PC-9 (cell line): ENCODE results near the gene AEBP1. TPM values are rescaled to one million over a fixed set of nuclear protein-coding genes. Genes with fewer than 3 reads are reported as not detected.

Experiments
- BruUV-seq: library from RNA; stranded (reverse); fragments of 400-500 nt; replicated peaks from 2 replicates; lab custom pipeline; 2021; lab: Mats Ljungman, UMichigan
- CTCF ChIA-PET: fragments of 300-600 bp; sonication (Branson Sonifier 250); formaldehyde crosslinking; loops from one replicate; lab custom pipeline; 2022; ENCODE audit warnings: antibody characterized with exemption; lab: Charles Lee
- POLR2A ChIA-PET: fragments of 300-600 bp; sonication (Branson Sonifier 250); formaldehyde crosslinking; loops from one replicate; lab custom pipeline; 2022; ENCODE audit warnings: antibody characterized with exemption; ENCODE audit not compliant: unreplicated experiment; lab: Charles Lee
- DNase-seq, 2 experiments: peaks; one replicate each; pipeline versions ENCODE4 v3.0.0 to v3.0.0-alpha.2; 2015 to 2022; ENCODE audit warnings: mixed read lengths in 1 of 2
- H2AFZ ChIP-seq: fragments of 200-600 bp; sonication (generic); 2 replicates; pipeline ENCODE4 v1.8.1; 2017; ENCODE audit warnings: antibody characterized with exemption
- H3F3A ChIP-seq: fragments of 200-600 bp; sonication (generic); 2 replicates; pipeline ENCODE4 v1.8.1; 2017; ENCODE audit warnings: antibody characterized with exemption, mild to moderate bottlenecking, low read depth; ENCODE audit not compliant: insufficient read depth
- H3K27ac ChIP-seq: fragments of 200-600 bp; sonication (generic); 2 replicates; pipeline ENCODE4 v1.6.1; 2016; ENCODE audit warnings: mixed run types
- H3K27me3 ChIP-seq: fragments of 200-600 bp; sonication (generic); 2 replicates; pipeline ENCODE4 v1.6.1; 2016; ENCODE audit warnings: low read depth, mixed run types; ENCODE audit not compliant: insufficient read depth
- H3K36me3 ChIP-seq: fragments of 200-600 bp; sonication (generic); 2 replicates; pipeline ENCODE4 v1.6.1; 2016; ENCODE audit warnings: low read depth, mixed run types
- H3K4me1 ChIP-seq: fragments of 200-600 bp; sonication (generic); replicated peaks from 2 replicates; pipeline ENCODE4 v1.6.1; 2016; ENCODE audit warnings: mixed run types; ENCODE audit not compliant: insufficient read depth
- H3K4me2 ChIP-seq: fragments of 200-600 bp; sonication (generic); 2 replicates; pipeline ENCODE4 v1.6.1; 2017; ENCODE audit warnings: mixed run types
- H3K4me3 ChIP-seq: fragments of 200-600 bp; sonication (generic); 2 replicates; pipeline ENCODE4 v1.6.1; 2016; ENCODE audit warnings: mixed run types
- H3K79me2 ChIP-seq: fragments of 200-600 bp; sonication (generic); 2 replicates; pipeline ENCODE4 v1.6.1; 2017; ENCODE audit warnings: low read depth, mixed run types
- H3K9me2 ChIP-seq: fragments of 200-600 bp; sonication (generic); 2 replicates; pipeline ENCODE4 v1.8.1; 2017; ENCODE audit warnings: mild to moderate bottlenecking; ENCODE audit not compliant: insufficient read depth
- H3K9me3 ChIP-seq: fragments of 200-600 bp; sonication (generic); 2 replicates; pipeline ENCODE4 v1.8.1; 2016; ENCODE audit warnings: low read depth; ENCODE audit not compliant: insufficient read depth
- H4K20me1 ChIP-seq: fragments of 200-600 bp; sonication (generic); 2 replicates; pipeline ENCODE4 v1.8.1; 2017; ENCODE audit not compliant: insufficient read depth
- CTCF ChIP-seq: fragments of 200-600 bp; sonication (generic); conservative IDR thresholded peaks from 2 replicates; pipeline ENCODE4 v1.6.1; 2017; ENCODE audit warnings: mixed run types, antibody characterized with exemption, mild to moderate bottlenecking, moderate library complexity
- EZH2 ChIP-seq: fragments of 200-600 bp; sonication (generic); IDR thresholded peaks from 2 replicates; pipeline ENCODE4 v1.8.0; 2017; ENCODE audit warnings: antibody characterized with exemption, low read depth
- intact Hi-C: fragments of 100-400 bp; cut with micrococcal nuclease; formaldehyde crosslinking; loops from one replicate; pipeline ENCODE4 v1.10.0; 2022; ENCODE audit not compliant: unreplicated experiment
- total RNA-seq: library from RNA; stranded (reverse); gene quantifications from 2 replicates; pipeline ENCODE4 v1.2.3, GENCODE V29; 2021

The AEBP1 gene
- total RNA-seq, 1 experiment from 2014 or later = 0.33 TPM

- no peak for TF ChIP-seq CTCF
- TF ChIP-seq EZH2 = no peak
- no peak for DNase-seq
- Histone ChIP-seq H3K36me3 (peaks cover 10% of the 10 kb centered on the region; the same call in 1 of the 2 replicates), H3K79me2 (peaks cover 19% of the 10 kb centered on the region), H3F3A (peaks cover 14% of the 10 kb centered on the region; the same call in 1 of the 2 replicates), H2AFZ (no peak overlapping the region), H3K27me3 (no peaks in the 10 kb centered on the region), H3K4me2 (no peak overlapping the region), H3K4me3 (no peak overlapping the region), H3K9me2 (no peaks in the 10 kb centered on the region), H3K27ac (no peak overlapping the region), H3K9me3 (no peaks in the 10 kb centered on the region), H3K4me1 (peaks cover 15% of the 10 kb centered on the region; the same call in 1 of the 2 replicates), H4K20me1 (no peaks in the 10 kb centered on the region)
- ChIA-PET POLR2A (no interaction called here), CTCF (no interaction called here)
- no TSS peak for BruUV-seq
- intact Hi-C loops = loop anchor here (2.0 to 5.0 kb wide), 4 partner anchors 39 to 99 kb away; partner anchors contain the start of genes DBNL and POLD2
These were observed 20.3 kb upstream of the AEBP1 start for GRCh38 chr7:44083796-44084195.

- POLR2A ChIA-PET = interaction anchor here (0.7 kb wide), 1 partner anchor 11 kb away, joined by 11 read pairs; no protein-coding TSS in a partner anchor
- CTCF ChIA-PET = no interaction called here
- DNase-seq = no peak
- Histone ChIP-seq H3K27ac (no peak overlapping the region), H3K79me2 (peaks cover 19% of the 10 kb centered on the region), H3K9me3 (no peaks in the 10 kb centered on the region), H3F3A (peaks cover 14% of the 10 kb centered on the region; the same call in 1 of the 2 replicates), H3K9me2 (no peaks in the 10 kb centered on the region), H3K4me2 (no peak overlapping the region), H3K4me3 (no peak overlapping the region), H3K27me3 (no peaks in the 10 kb centered on the region), H4K20me1 (no peaks in the 10 kb centered on the region), H3K36me3 (peaks cover 10% of the 10 kb centered on the region; the same call in 1 of the 2 replicates), H2AFZ (no peak overlapping the region), H3K4me1 (peaks cover 20% of the 10 kb centered on the region)
- BruUV-seq = no TSS peak
- no peak for TF ChIP-seq EZH2
- TF ChIP-seq CTCF = no peak
- intact Hi-C loops = loop anchor here (5.0 kb wide), 1 partner anchor 98 kb away; no protein-coding TSS in a partner anchor
These were observed 19.4 kb upstream of the AEBP1 start for GRCh38 chr7:44084701-44085100.

GRCh38 chr7:44085546-44085945, 18.6 kb upstream of the AEBP1 start:
- CTCF ChIA-PET = no interaction called here
- peaks cover 14% of the 10 kb centered on the region; the same call in 1 of the 2 replicates for H3F3A ChIP-seq

More at GRCh38 chr7:44085546-44085945, 18.6 kb upstream of the AEBP1 start:
- no peak overlapping the region for H3K27ac ChIP-seq
- POLR2A ChIA-PET = no interaction called here
- H3K9me3 ChIP-seq = no peaks in the 10 kb centered on the region
- no TSS peak for BruUV-seq
- no peaks in the 10 kb centered on the region for H3K9me2 ChIP-seq
- H3K79me2 ChIP-seq = peaks cover 13% of the 10 kb centered on the region
- no peak overlapping the region for H2AFZ ChIP-seq
- H3K27me3 ChIP-seq = no peaks in the 10 kb centered on the region
- peaks cover 20% of the 10 kb centered on the region for H3K4me1 ChIP-seq
- intact Hi-C loops = no loop called here
- peak; percentile 27; the same call in 1 of the 2 replicates for TF ChIP-seq CTCF
- TF ChIP-seq EZH2 = no peak
- no peak overlapping the region for H3K4me2 ChIP-seq
- H4K20me1 ChIP-seq = no peaks in the 10 kb centered on the region
- peaks cover 2% of the 10 kb centered on the region; the same call in 1 of the 2 replicates for H3K36me3 ChIP-seq
- no peak for DNase-seq
- no peak overlapping the region for H3K4me3 ChIP-seq
